Mesenchymal stem cell (in vitro differentiated cells and primary cell): ENCODE results near the gene KYNU.
A peak's percentile ranks its signal among the peaks of the same experiment; 100 is the strongest.

Experiments used
- DNase-seq: peaks from one replicate; pipeline ENCODE4 v3.0.0-alpha.2; 2013
- H2AFZ ChIP-seq: one replicate; pipeline ENCODE4 v1.6.1; 2013; ENCODE audit warnings: low read depth, mild to moderate bottlenecking, control low read depth, inconsistent platforms, low read length, moderate library complexity
- H2AK5ac ChIP-seq: 2 replicates; pipeline ENCODE4 v1.6.1; 2013; ENCODE audit warnings: low read length, moderate library complexity, mild to moderate bottlenecking, inconsistent platforms; ENCODE audit not compliant: severe bottlenecking
- H2BK120ac ChIP-seq: one replicate; pipeline ENCODE4 v1.6.1; 2013; ENCODE audit warnings: low read depth, mild to moderate bottlenecking, inconsistent platforms, low read length, moderate library complexity
- H2BK12ac ChIP-seq, 2 experiments: one replicate each; pipeline ENCODE4 v1.6.1; 2013; ENCODE audit warnings: inconsistent platforms in 2 of 2, low read length in 2 of 2, mild to moderate bottlenecking in 2 of 2, moderate library complexity in 2 of 2, control low read depth in 1 of 2
- H2BK15ac ChIP-seq: one replicate; pipeline ENCODE4 v1.6.1; 2013; ENCODE audit warnings: mild to moderate bottlenecking, low read depth, inconsistent platforms; ENCODE audit not compliant: poor library complexity, severe bottlenecking
- H2BK5ac ChIP-seq: 2 replicates; pipeline ENCODE4 v1.6.1; 2013; ENCODE audit warnings: low read depth, mild to moderate bottlenecking, low read length, control low read depth, inconsistent platforms; ENCODE audit not compliant: poor library complexity, severe bottlenecking
- H3K14ac ChIP-seq, 2 experiments: one replicate each; pipeline ENCODE4 v1.6.1; 2013; ENCODE audit warnings: inconsistent platforms in 2 of 2, low read length in 2 of 2, control low read depth in 1 of 2, mild to moderate bottlenecking in 1 of 2, moderate library complexity in 1 of 2
- H3K18ac ChIP-seq, 2 experiments: one replicate each; pipeline ENCODE4 v1.6.1; 2013; ENCODE audit warnings: inconsistent platforms in 2 of 2, low read length in 2 of 2, control low read depth in 1 of 2, low read depth in 1 of 2, mild to moderate bottlenecking in 1 of 2
- H3K23ac ChIP-seq, 2 experiments: one replicate each; pipeline ENCODE4 v1.6.1; 2013; ENCODE audit warnings: inconsistent platforms in 2 of 2, low read length in 2 of 2, mild to moderate bottlenecking in 2 of 2, moderate library complexity in 2 of 2, control low read depth in 1 of 2
- H3K27ac ChIP-seq: 2 replicates; pipeline ENCODE4 v1.5.1; 2013; ENCODE audit warnings: mild to moderate bottlenecking, moderate library complexity, low read length, control low read depth, inconsistent platforms; ENCODE audit not compliant: poor library complexity, severe bottlenecking
- H3K27me3 ChIP-seq, 2 experiments: 2 replicates each; pipeline versions ENCODE4 v1.6.1 to v1.7.0; 2013; ENCODE audit warnings: low read length in 2 of 2, mild to moderate bottlenecking in 2 of 2, moderate library complexity in 2 of 2, control low read depth in 1 of 2, inconsistent platforms in 1 of 2; ENCODE audit not compliant: control insufficient read depth in 1 of 2, insufficient read depth in 1 of 2
- H3K36me3 ChIP-seq, 2 experiments: 2 replicates each; pipeline versions ENCODE4 v1.6.1 to v1.7.0; 2013; ENCODE audit warnings: low read length in 2 of 2, control low read depth in 1 of 2, inconsistent platforms in 1 of 2, low read depth in 1 of 2, mild to moderate bottlenecking in 1 of 2; ENCODE audit not compliant: insufficient read depth in 2 of 2, control insufficient read depth in 1 of 2
- H3K4ac ChIP-seq, 2 experiments: one replicate each; pipeline ENCODE4 v1.6.1; 2013; ENCODE audit warnings: inconsistent platforms in 2 of 2, low read length in 2 of 2, mild to moderate bottlenecking in 2 of 2, moderate library complexity in 2 of 2, control low read depth in 1 of 2, low read depth in 1 of 2
- H3K4me1 ChIP-seq: 2 replicates; pipeline ENCODE4 v1.6.1; 2013; ENCODE audit warnings: low read depth, low read length, control low read depth; ENCODE audit not compliant: control insufficient read depth, insufficient read depth
- H3K4me2 ChIP-seq: 2 replicates; pipeline ENCODE4 v1.6.1; 2013; ENCODE audit warnings: low read length, mild to moderate bottlenecking, inconsistent platforms; ENCODE audit not compliant: poor library complexity, severe bottlenecking
- H3K4me3 ChIP-seq, 2 experiments: 2 replicates each; pipeline versions ENCODE4 v1.5.1 to v1.7.0; 2013; ENCODE audit warnings: low read length in 2 of 2, mild to moderate bottlenecking in 2 of 2, control low read depth in 1 of 2, low read depth in 1 of 2; ENCODE audit not compliant: insufficient read depth in 1 of 2
- H3K79me1 ChIP-seq: replicated peaks from 2 replicates; pipeline ENCODE4 v1.6.1; 2013; ENCODE audit warnings: mild to moderate bottlenecking, control low read depth, low read length, inconsistent platforms; ENCODE audit not compliant: poor library complexity, severe bottlenecking
- H3K9ac ChIP-seq: 2 replicates; pipeline ENCODE4 v1.7.0; 2013; ENCODE audit warnings: mild to moderate bottlenecking, low read length, moderate library complexity
- H3K9me3 ChIP-seq: 2 replicates; pipeline ENCODE4 v1.7.0; 2013; ENCODE audit warnings: mild to moderate bottlenecking, low read length; ENCODE audit not compliant: control insufficient read depth
- H4K8ac ChIP-seq: one replicate; pipeline ENCODE4 v1.6.1; 2013; ENCODE audit warnings: inconsistent platforms, mild to moderate bottlenecking, low read length, moderate library complexity
- H4K91ac ChIP-seq: one replicate; pipeline ENCODE4 v1.6.1; 2013; ENCODE audit warnings: mild to moderate bottlenecking, low read length, inconsistent platforms
- WGBS: methylation state at CpG from one replicate; pipeline ENCODE4 v1.1.7; 2013; ENCODE audit warnings: mixed read lengths; 5-methylcytosine and 5-hydroxymethylcytosine counted together

Gene KYNU

DNA sequence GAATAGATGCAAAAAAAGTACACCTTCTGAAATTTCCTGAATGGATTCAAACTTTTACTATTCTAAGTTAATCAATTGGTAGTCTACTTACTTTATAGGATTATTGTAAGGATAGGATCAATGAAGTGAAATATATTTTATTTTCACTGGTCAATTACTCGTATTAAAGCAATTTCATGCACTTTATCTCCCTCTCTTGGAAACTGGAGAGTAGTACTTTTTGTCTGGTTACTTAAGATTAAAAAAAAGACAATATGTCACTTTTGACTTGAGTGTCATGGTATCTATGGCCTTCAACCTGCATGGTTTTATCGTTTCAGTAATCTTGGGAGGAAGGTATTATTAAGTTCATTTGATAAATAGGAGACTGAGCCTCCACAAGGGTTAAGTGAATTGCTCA lies 1.0 kb upstream of the KYNU start:
- Histone ChIP-seq H2BK12ac (no peak overlapping the region), H2BK5ac (no peak overlapping the region), H3K9ac (peak overlapping the region; percentile 75), H3K23ac (no peak overlapping the region), H3K79me1 (no peaks in the 10 kb centered on the region), H3K4ac (no peak overlapping the region), H3K27me3 (no peaks in the 10 kb centered on the region), H3K4me1 (peaks cover 2% of the 10 kb centered on the region), H3K4me2 (no peak overlapping the region), H3K36me3 (no peaks in the 10 kb centered on the region), H2AK5ac (no peak overlapping the region), H4K91ac (no peak overlapping the region), H3K27ac (no peak overlapping the region), H3K18ac (no peak overlapping the region), H3K14ac (no peak overlapping the region), H2BK15ac (no peak overlapping the region), H2BK120ac (no peak overlapping the region), H3K4me3 (no peak overlapping the region), H3K9me3 (no peaks in the 10 kb centered on the region), H4K8ac (no peak overlapping the region), H2AFZ (no peak overlapping the region)
- peak; percentile 26 for DNase-seq
- 79% methylated on average over 1 of the region's 2 CpGs for WGBS

DNA sequence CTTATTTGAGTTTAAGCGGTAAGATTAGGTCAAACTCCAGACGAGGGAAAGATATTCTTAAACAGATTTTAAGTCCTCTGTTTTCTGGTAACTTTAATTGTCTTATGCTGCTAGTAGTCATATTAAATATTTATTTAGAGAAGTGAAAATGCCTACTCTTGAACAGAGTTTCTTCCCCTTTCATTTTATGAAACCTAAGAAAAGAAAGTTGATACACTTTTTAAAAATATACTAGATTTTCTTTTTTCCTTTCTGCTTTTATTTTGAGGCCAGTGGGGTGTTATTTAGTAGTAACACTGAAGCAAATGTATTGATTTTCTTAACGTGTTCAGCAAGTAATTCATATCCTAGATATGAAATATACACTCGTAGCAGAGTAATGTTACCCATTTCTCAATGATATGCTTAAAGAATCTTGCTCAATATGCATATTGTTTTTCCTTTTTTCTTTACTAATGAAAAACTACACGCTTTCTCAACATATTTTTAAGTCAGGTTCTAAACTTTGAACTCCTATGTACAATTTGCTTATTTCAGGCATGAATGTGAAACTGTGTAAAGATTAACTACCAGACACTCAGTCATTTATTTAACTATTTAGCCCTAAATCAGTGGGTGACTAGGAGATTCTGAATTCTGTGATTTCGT lies 691 bp downstream of the KYNU start:
- Histone ChIP-seq H3K4me2 (no peak overlapping the region), H3K79me1 (no peaks in the 10 kb centered on the region), H3K4me1 (peaks cover 2% of the 10 kb centered on the region), H3K9ac (peak overlapping the region; percentile 75), H2AK5ac (no peak overlapping the region), H2BK5ac (no peak overlapping the region), H3K27ac (no peak overlapping the region), H2BK15ac (no peak overlapping the region), H3K36me3 (no peaks in the 10 kb centered on the region), H3K14ac (no peak overlapping the region), H2BK120ac (no peak overlapping the region), H3K4ac (no peak overlapping the region), H3K9me3 (no peaks in the 10 kb centered on the region), H4K91ac (no peak overlapping the region), H2BK12ac (no peak overlapping the region), H4K8ac (no peak overlapping the region), H2AFZ (no peak overlapping the region), H3K18ac (no peak overlapping the region), H3K23ac (no peak overlapping the region), H3K4me3 (peak overlapping the region in 1 of 2 experiments; percentile 69), H3K27me3 (no peaks in the 10 kb centered on the region)
- WGBS, result 100% methylated on average over 1 of the region's 6 CpGs
- DNase-seq, result no peak

DNA sequence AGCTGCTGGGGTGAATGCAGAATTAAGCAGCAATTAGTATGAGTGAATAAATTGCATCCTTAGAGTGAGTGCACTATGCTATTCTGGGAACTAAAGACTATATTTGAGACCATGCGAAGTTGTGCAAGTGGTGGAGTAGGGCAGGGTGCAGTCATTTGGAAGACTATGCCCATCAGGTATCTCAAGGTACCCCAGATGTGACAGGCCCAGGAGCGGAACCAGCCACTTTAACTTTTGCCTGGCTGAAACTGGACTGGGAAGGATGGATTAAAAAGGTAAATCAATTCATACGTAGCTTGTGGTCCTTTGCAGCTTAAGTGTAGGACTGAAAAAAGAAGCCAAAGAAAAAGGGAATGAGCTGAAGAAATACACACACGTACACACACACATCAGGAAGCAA lies 1.7 kb downstream of the KYNU start:
- peak overlapping the region in 1 of 2 experiments; percentile 69 for H3K4me3 ChIP-seq
- H2BK120ac ChIP-seq, result no peak overlapping the region
- no peak overlapping the region for H3K23ac ChIP-seq
- no peak overlapping the region for H2BK15ac ChIP-seq
- DNase-seq, result no peak
- H3K36me3 ChIP-seq, result no peaks in the 10 kb centered on the region
- no peak overlapping the region for H2AFZ ChIP-seq
- no peaks in the 10 kb centered on the region for H3K27me3 ChIP-seq
- no peak overlapping the region for H3K27ac ChIP-seq
- no peak overlapping the region for H2AK5ac ChIP-seq
- H3K18ac ChIP-seq, result no peak overlapping the region
- no peak overlapping the region for H3K4me2 ChIP-seq
- H3K14ac ChIP-seq, result no peak overlapping the region
- H3K79me1 ChIP-seq, result no peaks in the 10 kb centered on the region
- H3K4me1 ChIP-seq, result peaks cover 2% of the 10 kb centered on the region
- no peak overlapping the region for H3K9ac ChIP-seq
- no peak overlapping the region for H2BK12ac ChIP-seq
- H3K9me3 ChIP-seq, result no peaks in the 10 kb centered on the region
- no peak overlapping the region for H4K8ac ChIP-seq
- H3K4ac ChIP-seq, result no peak overlapping the region
- WGBS, result 100% methylated on average over 4 of the region's 4 CpGs
- H4K91ac ChIP-seq, result no peak overlapping the region
- H2BK5ac ChIP-seq, result no peak overlapping the region

DNA sequence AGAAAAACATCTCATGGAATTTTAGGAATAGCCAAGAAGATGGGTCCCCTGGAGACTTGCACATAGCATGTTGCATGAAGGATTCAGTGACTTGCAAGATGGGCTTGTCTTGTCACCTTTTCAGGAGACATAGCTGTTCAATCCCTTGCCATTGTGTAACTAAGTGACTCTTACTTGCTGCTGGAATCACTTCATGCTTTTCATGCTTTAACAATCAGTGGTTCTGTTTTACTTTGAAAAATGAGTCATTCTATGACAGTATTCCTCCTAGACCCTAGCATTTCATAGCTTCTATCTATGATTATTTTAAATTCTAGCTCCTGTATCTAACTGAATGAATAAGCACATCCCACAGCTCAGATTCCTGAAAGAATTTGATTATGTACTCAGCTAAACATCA lies 2.8 kb downstream of the KYNU start:
- H4K8ac ChIP-seq, result no peak overlapping the region
- no peak overlapping the region for H4K91ac ChIP-seq
- DNase-seq, result peak; percentile 72
- H2AFZ ChIP-seq, result no peak overlapping the region
- H3K36me3 ChIP-seq, result no peaks in the 10 kb centered on the region
- H2BK12ac ChIP-seq, result no peak overlapping the region
- no peak overlapping the region for H3K4me2 ChIP-seq
- H3K4me1 ChIP-seq, result peaks cover 2% of the 10 kb centered on the region
- no peaks in the 10 kb centered on the region for H3K79me1 ChIP-seq
- no peak overlapping the region for H3K14ac ChIP-seq
- H3K18ac ChIP-seq, result no peak overlapping the region
- no peak overlapping the region for H3K4ac ChIP-seq
- no peak overlapping the region for H2BK5ac ChIP-seq
- H3K27me3 ChIP-seq, result no peaks in the 10 kb centered on the region
- no peaks in the 10 kb centered on the region for H3K9me3 ChIP-seq
- no peak overlapping the region for H3K27ac ChIP-seq
- H2AK5ac ChIP-seq, result no peak overlapping the region
- H2BK120ac ChIP-seq, result no peak overlapping the region
- H3K23ac ChIP-seq, result no peak overlapping the region
- peak overlapping the region; percentile 57 for H3K9ac ChIP-seq
- H2BK15ac ChIP-seq, result no peak overlapping the region
- peak overlapping the region in 1 of 2 experiments; percentile 14 for H3K4me3 ChIP-seq
